ENCODE data around the gene BCDIN3D.

Gene BCDIN3D

GRCh38 chr12:49806321-49806813 is 36.5 kb downstream of the BCDIN3D start:
- H3K27ac ChIP-seq = no peak overlapping the region
- TF ChIP-seq CTCF (IDR thresholded peaks at IDR 0.05) = no peak
- TF ChIP-seq ZFX (IDR thresholded peaks at IDR 0.05; ENCODE audit: borderline replicate concordance) = no peak

GRCh38 chr12:49805409-49805808 is 37.5 kb downstream of the BCDIN3D start:
- TF ChIP-seq ZFX (IDR thresholded peaks at IDR 0.05; ENCODE audit: borderline replicate concordance) = no peak
- no peak for TF ChIP-seq CTCF (IDR thresholded peaks at IDR 0.05)
- no peak overlapping the region for H3K27ac ChIP-seq

- no peak for TF ChIP-seq ZFX (IDR thresholded peaks at IDR 0.05; ENCODE audit: borderline replicate concordance)
- TF ChIP-seq CTCF (IDR thresholded peaks at IDR 0.05) = no peak
- no peak overlapping the region for H3K27ac ChIP-seq
Measured at GRCh38 chr12:49804821-49805220, 38.1 kb downstream of the BCDIN3D start.

- TF ChIP-seq CTCF (IDR thresholded peaks at IDR 0.05) (no peak), ZFX (IDR thresholded peaks at IDR 0.05; ENCODE audit: borderline replicate concordance) (no peak)
- no peak overlapping the region for H3K27ac ChIP-seq
Measured at GRCh38 chr12:49803693-49804450, 39.0 kb downstream of the BCDIN3D start.

- no peak overlapping the region for H3K27ac ChIP-seq
- no peak for TF ChIP-seq ZFX (IDR thresholded peaks at IDR 0.05; ENCODE audit: borderline replicate concordance)
- TF ChIP-seq CTCF (IDR thresholded peaks at IDR 0.05) = no peak
Measured at GRCh38 chr12:49801141-49802063, 41.5 kb downstream of the BCDIN3D start.

GRCh38 chr12:49800421-49801140 is 42.3 kb downstream of the BCDIN3D start:
- TF ChIP-seq CTCF (IDR thresholded peaks at IDR 0.05) (no peak), ZFX (IDR thresholded peaks at IDR 0.05; ENCODE audit: borderline replicate concordance) (no peak)
- no peak overlapping the region for H3K27ac ChIP-seq
